HepG2 (cell line): ENCODE measurements around the gene DROSHA. TPM values are rescaled to one million over a fixed set of nuclear protein-coding genes. Genes with fewer than 3 reads are reported as not detected.

ENCODE experiments used
- ATAC-seq: fragments of 200-7000 bp; cut with Tn5 transposase; 3 replicates; pipeline ENCODE4 v1.9.1; 2020; ENCODE audit warnings: mild to moderate bottlenecking, moderate library complexity
- BruUV-seq: library from RNA; stranded (reverse); fragments of 400-500 nt; replicated peaks from 2 replicates; lab custom pipeline; 2021; lab: Mats Ljungman, UMichigan
- CTCF ChIA-PET: fragments of 300-600 bp; formaldehyde crosslinking; extraction: SDS; loops from one replicate; lab custom pipeline; 2021; ENCODE audit warnings: low total read pairs, inconsistent platforms, low intra/inter-chr PET ratio; lab: Yijun Ruan, JAX
- POLR2A ChIA-PET: fragments of 350-600 bp; sonication (Branson Sonifier 250); formaldehyde crosslinking; loops from one replicate; lab custom pipeline; 2020; ENCODE audit warnings: antibody characterized with exemption, inconsistent platforms; lab: Yijun Ruan, JAX
- DNase-seq: peaks from one replicate; pipeline ENCODE4 v3.0.0-alpha.2; 2015; ENCODE audit warnings: low spot score
- FAIRE-seq: peaks from 3 replicates; lab custom pipeline; 2011; peaks lifted over from hg19 to GRCh38; lab: Jason Lieb, UNC
- H2AFZ ChIP-seq: one replicate; pipeline ENCODE4 v1.6.1; 2011; ENCODE audit warnings: low read length, inconsistent platforms
- H3K27ac ChIP-seq: fragments of 300-600 bp; 3 replicates; pipeline ENCODE4 v1.8.0; 2011; ENCODE audit warnings: mixed run types, mild to moderate bottlenecking, mixed read lengths, low read length, inconsistent platforms; ENCODE audit not compliant: insufficient read depth; ENCODE audit errors: extremely low read length
- H3K27me3 ChIP-seq, 2 experiments: fragments of 200-600 bp in 1 of 2; 2 replicates in 1 of 2; 3 replicates in 1 of 2; pipeline versions ENCODE4 v1.6.0 to v1.8.0; 2011; ENCODE audit warnings: low read length in 2 of 2, mild to moderate bottlenecking in 2 of 2, moderate library complexity in 2 of 2, inconsistent platforms in 1 of 2; ENCODE audit not compliant: insufficient read depth in 2 of 2, control insufficient read depth in 1 of 2
- H3K36me3 ChIP-seq, 2 experiments: fragments of 200-600 bp in 1 of 2; replicated peaks in 1 of 2; 2 replicates in 1 of 2; 3 replicates in 1 of 2; pipeline versions ENCODE4 v1.5.1 to v1.8.0; 2011; ENCODE audit warnings: low read length in 2 of 2, inconsistent platforms in 1 of 2; ENCODE audit not compliant: insufficient read depth in 2 of 2, control insufficient read depth in 1 of 2
- H3K4me1 ChIP-seq: 2 replicates; pipeline ENCODE4 v1.5.1; 2012; ENCODE audit warnings: low read length, inconsistent platforms; ENCODE audit not compliant: insufficient read depth
- H3K4me2 ChIP-seq: 2 replicates; pipeline ENCODE4 v1.6.0; 2011; ENCODE audit warnings: low read depth, low read length, inconsistent platforms
- H3K4me3 ChIP-seq, 3 experiments: fragments of 200-600 bp in 1 of 3; sonication (generic), shearing (Covaris generic) in 1 of 3; replicated peaks in 1 of 3; 2 replicates each; pipeline ENCODE4 v1.5.1; 2011 to 2016; ENCODE audit warnings: low read length in 3 of 3, inconsistent platforms in 2 of 3, low read depth in 2 of 3, mild to moderate bottlenecking in 2 of 3, control low read depth in 1 of 3, mixed read lengths in 1 of 3; ENCODE audit not compliant: insufficient read depth in 1 of 3
- H3K79me2 ChIP-seq: one replicate; pipeline ENCODE4 v1.6.1; 2011; ENCODE audit warnings: low read length, inconsistent platforms; ENCODE audit not compliant: insufficient read depth
- H3K9ac ChIP-seq: 2 replicates; pipeline ENCODE4 v1.6.0; 2011; ENCODE audit warnings: mild to moderate bottlenecking, low read depth, low read length, inconsistent platforms; ENCODE audit not compliant: insufficient read depth
- H3K9me3 ChIP-seq: 2 replicates; pipeline ENCODE4 v1.5.1; 2012; ENCODE audit warnings: mild to moderate bottlenecking, low read length
- H4K20me1 ChIP-seq: 2 replicates; pipeline ENCODE4 v1.6.0; 2011; ENCODE audit warnings: inconsistent platforms, mild to moderate bottlenecking, low read length, moderate library complexity; ENCODE audit not compliant: insufficient read depth
- FOSL2 ChIP-seq: sonication (generic); formaldehyde crosslinking; IDR thresholded peaks from 2 replicates; pipeline ENCODE4 v1.4.0; 2020; ENCODE audit warnings: missing genetic modification reagents
- IRX3 ChIP-seq: sonication (generic); formaldehyde crosslinking; IDR thresholded peaks from 2 replicates; pipeline ENCODE4 v1.8.1; 2023; ENCODE audit warnings: mild to moderate bottlenecking, low read depth, missing genetic modification reagents, borderline replicate concordance
- KDM6A ChIP-seq: IDR thresholded peaks from 2 replicates; pipeline ENCODE4 v1.6.1; 2016; ENCODE audit warnings: low read depth
- NCOA5 ChIP-seq: sonication (generic); formaldehyde crosslinking; IDR thresholded peaks from 2 replicates; pipeline ENCODE4 v1.4.0; 2020; ENCODE audit warnings: missing genetic modification reagents
- PHF20 ChIP-seq: sonication (generic); formaldehyde crosslinking; IDR thresholded peaks from 2 replicates; pipeline ENCODE4 v1.5.0; 2020; ENCODE audit warnings: mild to moderate bottlenecking, missing genetic modification reagents
- RAD21 ChIP-seq: fragments of 450-650 bp; formaldehyde crosslinking; IDR thresholded peaks from 2 replicates; pipeline ENCODE4 v1.5.0; 2020; ENCODE audit warnings: mild to moderate bottlenecking
- RELA ChIP-seq: sonication (generic); formaldehyde crosslinking; IDR thresholded peaks from 2 replicates; pipeline ENCODE4 v1.4.0; 2020; ENCODE audit warnings: missing genetic modification reagents
- TBX2 ChIP-seq: sonication (generic); formaldehyde crosslinking; IDR thresholded peaks from 2 replicates; pipeline ENCODE4 v1.5.0; 2020; ENCODE audit warnings: missing genetic modification reagents, mild to moderate bottlenecking, borderline replicate concordance
- ZNF17 ChIP-seq: sonication (generic); formaldehyde crosslinking; IDR thresholded peaks from 2 replicates; pipeline ENCODE4 v1.5.0; 2020; ENCODE audit warnings: mild to moderate bottlenecking, missing genetic modification reagents
- ZNF263 ChIP-seq: sonication (generic); formaldehyde crosslinking; IDR thresholded peaks from 2 replicates; pipeline ENCODE4 v1.4.0; 2020; ENCODE audit warnings: missing genetic modification reagents
- ZNF549 ChIP-seq: sonication (generic); formaldehyde crosslinking; IDR thresholded peaks from 2 replicates; pipeline ENCODE4 v1.5.0; 2020; ENCODE audit warnings: missing genetic modification reagents
- ZNF766 ChIP-seq: sonication (generic); formaldehyde crosslinking; IDR thresholded peaks from 2 replicates; pipeline ENCODE4 v1.5.0; 2020; ENCODE audit warnings: missing genetic modification reagents, borderline replicate concordance
- ZNF781 ChIP-seq: sonication (generic); formaldehyde crosslinking; IDR thresholded peaks from 2 replicates; pipeline ENCODE4 v1.5.1; 2020; ENCODE audit warnings: borderline replicate concordance, mild to moderate bottlenecking, missing genetic modification reagents; ENCODE audit errors: not compliant biosample characterization
- ZSCAN20 ChIP-seq: sonication (generic); formaldehyde crosslinking; IDR thresholded peaks from 2 replicates; pipeline ENCODE4 v1.4.0; 2020; ENCODE audit warnings: missing genetic modification reagents, mild to moderate bottlenecking, borderline replicate concordance
- ZZZ3 ChIP-seq: sonication (generic); formaldehyde crosslinking; IDR thresholded peaks from 2 replicates; pipeline ENCODE4 v1.4.0; 2020; ENCODE audit warnings: missing genetic modification reagents, mild to moderate bottlenecking, borderline replicate concordance
- WGBS: methylation state at CpG from one replicate; pipeline ENCODE4 v1.1.6; 2017; ENCODE audit warnings: low lambda C conversion rate; 5-methylcytosine and 5-hydroxymethylcytosine counted together
- in situ Hi-C: cut with HindIII; loops from 2 replicates; pipeline ENCODE4 v1.10.0; 2017; ENCODE audit warnings: low pct_unique_long_range_greater_than_20kb; ENCODE audit not compliant: extremely low pct_ligation_motif_present
- intact Hi-C: fragments of 100-400 bp; cut with micrococcal nuclease; formaldehyde crosslinking; loops from one replicate; pipeline ENCODE4 v1.10.0; 2022; ENCODE audit not compliant: unreplicated experiment
- polyA plus RNA-seq, 8 experiments: library from polyadenylated mRNA; depleted of rRNA in 3 of 8; stranded (reverse) in 7 of 8; unstranded in 1 of 8; fragments of >200 nt; fragmentation: Illumina TruSeq in 4 of 8; extraction: Trizol in 4 of 8; gene quantifications; 2 replicates each; pipeline versions ENCODE4 v1.2.1 to v1.2.3, GENCODE V29; 2011 to 2016; ENCODE audit warnings: low read depth in 4 of 8, missing spikeins in 1 of 8, mixed read lengths in 1 of 8; ENCODE audit not compliant: insufficient read depth in 1 of 8
- total RNA-seq, 5 experiments: library from RNA; depleted of rRNA; stranded (reverse); fragments of >200 nt; fragmentation: Illumina TruSeq; extraction: Trizol; gene quantifications; 2 replicates each; pipeline ENCODE4 v1.2.3, GENCODE V29; 2016; ENCODE audit warnings: low read depth in 1 of 5

DROSHA gene
- total and polyA plus RNA-seq, 2 of the 13 experiments (the other 11 are each of a cell fraction or from before 2014, with no cell fraction given): 22.3 to 29.4 TPM

- TF ChIP-seq KDM6A (CRISPR knock-in tag) (no peak), ZNF17 (CRISPR knock-in tag) (no peak), ZNF549 (CRISPR knock-in tag) (no peak), NCOA5 (CRISPR knock-in tag) (no peak), PHF20 (CRISPR knock-in tag) (no peak), TBX2 (CRISPR knock-in tag) (no peak), ZNF766 (CRISPR knock-in tag) (no peak), ZNF263 (CRISPR knock-in tag) (no peak), IRX3 (CRISPR knock-in tag) (no peak), FOSL2 (CRISPR knock-in tag) (no peak), RELA (CRISPR knock-in tag) (no peak), RAD21 (CRISPR knock-in tag) (no peak), ZSCAN20 (CRISPR knock-in tag) (no peak), ZZZ3 (CRISPR knock-in tag) (no peak), ZNF781 (no peak)
- Histone ChIP-seq H3K36me3 (no peaks in the 10 kb centered on the region), H3K4me1 (no peaks in the 10 kb centered on the region), H3K27me3 (no peaks in the 10 kb centered on the region), H3K4me3 (no peak overlapping the region), H2AFZ (no peak overlapping the region), H3K79me2 (no peaks in the 10 kb centered on the region), H3K4me2 (no peak overlapping the region), H4K20me1 (no peaks in the 10 kb centered on the region), H3K9me3 (peaks cover 9% of the 10 kb centered on the region; the same call in 1 of the 2 replicates), H3K9ac (no peak overlapping the region), H3K27ac (no peak overlapping the region)
- intact Hi-C loops (no loop called here), in situ Hi-C loops (no loop called here)
- FAIRE-seq (no peak), ATAC-seq (no peak), DNase-seq (no peak)
- ChIA-PET POLR2A (no interaction called here), CTCF (no interaction called here)
- BruUV-seq: no TSS peak
- 17% methylated on average over 1 of the region's 1 CpG for WGBS
Measured at GRCh38 chr5:31561946-31562345, 30.1 kb upstream of the DROSHA start.
